Muscle of back (tissue), 11 donors: ENCODE data around the gene SLC1A3. TPM values are rescaled to one million over a fixed set of nuclear protein-coding genes. Genes with fewer than 3 reads are reported as not detected.

ENCODE experiments used
- DNase-seq, 3 donors: peaks; one replicate each; pipeline versions ENCODE4 v3.0.0 to v3.0.0-alpha.2; 2013
- polyA plus RNA-seq, 10 donors: library from polyadenylated mRNA; unstranded; fragments of 120-200 nt; gene quantifications; one replicate each; pipeline ENCODE4 v1.2.1, GENCODE V29; 2013; ENCODE audit not compliant: insufficient read length in 10 of 10

Gene SLC1A3
- polyA plus RNA-seq, 10 donors = 16.6 to 36.4 (median 20.9) TPM

- no peak for DNase-seq
Measured at GRCh38 chr5:36596756-36597155, 9.7 kb upstream of the SLC1A3 start.

GRCh38 chr5:36598045-36598444, 8.4 kb upstream of the SLC1A3 start:
- peak in 1 of 3 donors; percentile 59 for DNase-seq

GRCh38 chr5:36599986-36600779, 6.2 kb upstream of the SLC1A3 start:
- peak in 1 of 3 donors; percentile 69 for DNase-seq

GRCh38 chr5:36600917-36601527, 5.4 kb upstream of the SLC1A3 start:
- no peak for DNase-seq

- no peak for DNase-seq
Measured at GRCh38 chr5:36602704-36603321, 3.6 kb upstream of the SLC1A3 start.

GRCh38 chr5:36605241-36605640, 1.2 kb upstream of the SLC1A3 start:
- DNase-seq = peak in 1 of 3 donors; percentile 42

GRCh38 chr5:36606036-36606427, 374 bp upstream of the SLC1A3 start:
- DNase-seq = peak in 1 of 3 donors; percentile 24

- DNase-seq = peak; percentile 62 to 86 (median 64)
Measured at GRCh38 chr5:36607114-36607571, 737 bp downstream of the SLC1A3 start.

GRCh38 chr5:36607838-36608783, 1.7 kb downstream of the SLC1A3 start:
- peak in 1 of 3 donors; percentile 40 for DNase-seq

- DNase-seq = no peak
Measured at GRCh38 chr5:36610621-36611020, 4.2 kb downstream of the SLC1A3 start.

GRCh38 chr5:36611520-36612274, 5.3 kb downstream of the SLC1A3 start:
- no peak for DNase-seq

- DNase-seq = no peak
Measured at GRCh38 chr5:36613241-36613640, 6.8 kb downstream of the SLC1A3 start.

GRCh38 chr5:36613771-36614656, 7.6 kb downstream of the SLC1A3 start:
- DNase-seq = no peak

GRCh38 chr5:36614657-36615308, 8.4 kb downstream of the SLC1A3 start:
- no peak for DNase-seq

GRCh38 chr5:36619012-36619635, 12.7 kb downstream of the SLC1A3 start:
- no peak for DNase-seq

- DNase-seq = no peak
Measured at GRCh38 chr5:36621985-36622384, 15.6 kb downstream of the SLC1A3 start.

- no peak for DNase-seq
Measured at GRCh38 chr5:36623832-36624231, 17.4 kb downstream of the SLC1A3 start.

GRCh38 chr5:36624277-36624676, 17.9 kb downstream of the SLC1A3 start:
- DNase-seq = no peak

- DNase-seq = no peak
Measured at GRCh38 chr5:36628695-36629094, 22.3 kb downstream of the SLC1A3 start.
